Keratinocyte (primary cell): ENCODE data around the gene FIGN.

Source experiments
- EZH2 ChIP-seq: IDR thresholded peaks from one replicate; pipeline ENCODE4 v1.6.1; 2012; ENCODE audit warnings: inconsistent platforms, mild to moderate bottlenecking, low read length, moderate library complexity
- TF ChIP-seq, protein P1 (sequence below), 3 experiments: IDR thresholded peaks in 1 of 3; conservative IDR thresholded peaks in 1 of 3; optimal IDR thresholded peaks in 1 of 3; 2 replicates in 2 of 3; 3 replicates in 1 of 3; pipeline versions ENCODE3 to v1.5.1; 2011; ENCODE audit warnings: low read length in 3 of 3, mild to moderate bottlenecking in 3 of 3, moderate library complexity in 2 of 3, control low read depth in 1 of 3, inconsistent platforms in 1 of 3; ENCODE audit not compliant: insufficient read depth in 2 of 3; ENCODE audit errors: extremely low read depth in 1 of 3

DNA sequence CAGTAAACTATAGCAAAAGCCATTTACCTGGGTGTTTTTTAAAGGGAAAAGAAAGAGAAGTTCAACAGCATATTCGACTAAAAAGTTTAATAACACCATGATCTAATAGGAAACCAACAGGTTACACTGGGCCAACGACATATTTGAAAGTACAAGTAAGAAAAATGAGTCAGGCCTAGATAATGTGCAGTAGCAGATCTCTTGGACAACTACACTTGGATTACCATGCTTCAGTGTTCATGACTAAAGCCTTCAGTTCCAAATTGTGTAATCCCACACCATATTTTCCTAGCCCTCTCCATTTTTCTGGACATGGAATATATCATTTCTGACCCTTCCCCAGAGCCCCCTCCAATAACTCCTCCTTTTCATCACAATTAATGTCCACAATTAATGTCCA lies 39.1 kb upstream of the FIGN start:
- TF ChIP-seq, protein P1, sequence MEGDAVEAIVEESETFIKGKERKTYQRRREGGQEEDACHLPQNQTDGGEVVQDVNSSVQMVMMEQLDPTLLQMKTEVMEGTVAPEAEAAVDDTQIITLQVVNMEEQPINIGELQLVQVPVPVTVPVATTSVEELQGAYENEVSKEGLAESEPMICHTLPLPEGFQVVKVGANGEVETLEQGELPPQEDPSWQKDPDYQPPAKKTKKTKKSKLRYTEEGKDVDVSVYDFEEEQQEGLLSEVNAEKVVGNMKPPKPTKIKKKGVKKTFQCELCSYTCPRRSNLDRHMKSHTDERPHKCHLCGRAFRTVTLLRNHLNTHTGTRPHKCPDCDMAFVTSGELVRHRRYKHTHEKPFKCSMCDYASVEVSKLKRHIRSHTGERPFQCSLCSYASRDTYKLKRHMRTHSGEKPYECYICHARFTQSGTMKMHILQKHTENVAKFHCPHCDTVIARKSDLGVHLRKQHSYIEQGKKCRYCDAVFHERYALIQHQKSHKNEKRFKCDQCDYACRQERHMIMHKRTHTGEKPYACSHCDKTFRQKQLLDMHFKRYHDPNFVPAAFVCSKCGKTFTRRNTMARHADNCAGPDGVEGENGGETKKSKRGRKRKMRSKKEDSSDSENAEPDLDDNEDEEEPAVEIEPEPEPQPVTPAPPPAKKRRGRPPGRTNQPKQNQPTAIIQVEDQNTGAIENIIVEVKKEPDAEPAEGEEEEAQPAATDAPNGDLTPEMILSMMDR (optimal IDR thresholded peaks at IDR 0.05 in 1 of 3, IDR thresholded peaks at IDR 0.05 in 1 of 3, conservative IDR thresholded peaks at IDR 0.05 in 1 of 3; ENCODE audit: extremely low read depth in 1 of 3, insufficient read depth in 2 of 3, low read length in 3 of 3), result no peak
- TF ChIP-seq EZH2, result no peak
